Thyroid gland (tissue), 4 donors: ENCODE results near the gene LCNL1. TPM values are rescaled to one million over a fixed set of nuclear protein-coding genes. Genes with fewer than 3 reads are reported as not detected.

ENCODE experiments used
- DNase-seq, 2 donors: peaks; one replicate each; pipeline ENCODE4 v3.0.0-alpha.2; 2019
- H3K27ac ChIP-seq, 3 donors: fragments of 200-600 bp; sonication (generic); 1 replicate in 2 of 3; 2 replicates in 1 of 3; pipeline ENCODE4 v1.5.1; 2016 to 2019; ENCODE audit warnings: mild to moderate bottlenecking in 1 of 3, moderate library complexity in 1 of 3
- H3K27me3 ChIP-seq: fragments of 200-600 bp; sonication (generic); one replicate; pipeline ENCODE4 v1.5.1; 2019
- H3K36me3 ChIP-seq, 2 donors: fragments of 200-600 bp; sonication (generic); one replicate each; pipeline ENCODE4 v1.5.1; 2016 to 2019
- H3K4me1 ChIP-seq, 2 donors: fragments of 200-600 bp; sonication (generic); one replicate each; pipeline ENCODE4 v1.5.1; 2017 to 2019
- H3K4me3 ChIP-seq, 3 donors: fragments of 200-600 bp; sonication (generic); replicated peaks in 1 of 3; 1 replicate in 2 of 3; 2 replicates in 1 of 3; pipeline ENCODE4 v1.5.1; 2016; ENCODE audit warnings: mild to moderate bottlenecking in 1 of 3
- H3K9me3 ChIP-seq: fragments of 200-600 bp; sonication (generic); one replicate; pipeline ENCODE4 v1.5.1; 2017
- POLR2A ChIP-seq, 2 donors: fragments of 450-650 bp; IDR thresholded peaks; one replicate each; pipeline ENCODE4 v1.6.1; 2017; ENCODE audit warnings: antibody characterized with exemption in 2 of 2, mild to moderate bottlenecking in 2 of 2, moderate library complexity in 1 of 2
- WGBS, 2 donors: methylation state at CpG; one replicate each; pipeline ENCODE4 v1.1.5; 2017; 5-methylcytosine and 5-hydroxymethylcytosine counted together
- intact Hi-C: fragments of 100-400 bp; cut with DNase I; formaldehyde crosslinking; loops from one replicate; pipeline ENCODE4 v1.15.1; 2023
- total RNA-seq, 4 donors: library from RNA; depleted of rRNA; stranded (reverse); fragments of >200 nt; gene quantifications; one replicate each; pipeline ENCODE4 v1.2.3, GENCODE V29; 2016
- TF ChIP-seq, protein P1 (sequence below), 6 experiments: fragments of 200-600 bp in 3 of 6; fragments of 450-650 bp in 3 of 6; sonication (generic) in 3 of 6; IDR thresholded peaks; one replicate each; pipeline ENCODE4 v1.5.1; 2016 to 2019; ENCODE audit warnings: antibody characterized with exemption in 6 of 6, mild to moderate bottlenecking in 2 of 6, inconsistent platforms in 1 of 6, moderate library complexity in 1 of 6

Gene LCNL1
- total RNA-seq, 4 donors from 2014 or later, result 0.54 TPM; not detected in 3

DNA sequence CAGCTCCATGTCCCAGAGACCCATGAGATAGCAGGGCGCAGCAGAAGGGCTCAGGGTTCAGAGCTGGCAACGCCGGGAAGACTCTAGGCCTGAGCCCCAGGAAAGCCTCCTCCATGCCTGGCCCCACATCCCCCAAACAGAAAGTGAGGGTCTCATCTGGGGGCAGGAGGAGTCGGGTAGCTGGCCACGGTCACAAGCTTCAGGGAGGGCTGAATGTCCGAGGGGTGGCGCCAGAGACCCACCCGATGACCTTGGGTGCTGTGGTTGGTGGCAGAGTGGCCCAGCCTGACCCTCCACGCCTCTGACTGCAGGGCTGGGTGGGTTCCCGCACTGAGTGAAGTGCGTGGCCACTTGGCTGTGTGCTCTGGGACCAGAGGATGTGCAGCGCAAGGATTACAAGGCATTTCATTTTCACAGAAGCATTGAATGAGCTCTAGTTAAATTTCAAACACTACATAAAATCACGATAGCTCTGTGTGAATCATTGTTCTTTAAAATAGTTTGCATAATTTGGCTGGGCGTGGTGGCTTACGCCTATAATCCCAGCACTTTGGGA is 34.8 kb upstream of the LCNL1 start:
- 49 to 60% methylated on average over 6 to 15 of the region's 15 CpGs for WGBS, 2 donors
- peak overlapping the region; percentile 71 to 89 (median 72) for H3K27ac ChIP-seq
- no peak overlapping the region for H3K4me3 ChIP-seq
- H3K9me3 ChIP-seq, result no peaks in the 10 kb centered on the region
- no peaks in the 10 kb centered on the region for H3K27me3 ChIP-seq
- intact Hi-C loops, result loop anchor here (2.0 to 5.0 kb wide), 2 partner anchors 83 to 141 kb away; partner anchors contain the start of gene RABL6
- TF ChIP-seq, protein P1, sequence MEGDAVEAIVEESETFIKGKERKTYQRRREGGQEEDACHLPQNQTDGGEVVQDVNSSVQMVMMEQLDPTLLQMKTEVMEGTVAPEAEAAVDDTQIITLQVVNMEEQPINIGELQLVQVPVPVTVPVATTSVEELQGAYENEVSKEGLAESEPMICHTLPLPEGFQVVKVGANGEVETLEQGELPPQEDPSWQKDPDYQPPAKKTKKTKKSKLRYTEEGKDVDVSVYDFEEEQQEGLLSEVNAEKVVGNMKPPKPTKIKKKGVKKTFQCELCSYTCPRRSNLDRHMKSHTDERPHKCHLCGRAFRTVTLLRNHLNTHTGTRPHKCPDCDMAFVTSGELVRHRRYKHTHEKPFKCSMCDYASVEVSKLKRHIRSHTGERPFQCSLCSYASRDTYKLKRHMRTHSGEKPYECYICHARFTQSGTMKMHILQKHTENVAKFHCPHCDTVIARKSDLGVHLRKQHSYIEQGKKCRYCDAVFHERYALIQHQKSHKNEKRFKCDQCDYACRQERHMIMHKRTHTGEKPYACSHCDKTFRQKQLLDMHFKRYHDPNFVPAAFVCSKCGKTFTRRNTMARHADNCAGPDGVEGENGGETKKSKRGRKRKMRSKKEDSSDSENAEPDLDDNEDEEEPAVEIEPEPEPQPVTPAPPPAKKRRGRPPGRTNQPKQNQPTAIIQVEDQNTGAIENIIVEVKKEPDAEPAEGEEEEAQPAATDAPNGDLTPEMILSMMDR (IDR thresholded peaks at IDR 0.05), result peak in 4 of 6 experiments; percentile 30 to 55 (median 45)
- TF ChIP-seq POLR2A (IDR thresholded peaks at IDR 0.05), result no peak
- DNase-seq, result peak; percentile 65 to 67
- H3K36me3 ChIP-seq, result peaks cover 0 to under 1% of the 10 kb centered on the region in 2 donors
- peaks cover 66 to 82% of the 10 kb centered on the region in 2 donors for H3K4me1 ChIP-seq

DNA sequence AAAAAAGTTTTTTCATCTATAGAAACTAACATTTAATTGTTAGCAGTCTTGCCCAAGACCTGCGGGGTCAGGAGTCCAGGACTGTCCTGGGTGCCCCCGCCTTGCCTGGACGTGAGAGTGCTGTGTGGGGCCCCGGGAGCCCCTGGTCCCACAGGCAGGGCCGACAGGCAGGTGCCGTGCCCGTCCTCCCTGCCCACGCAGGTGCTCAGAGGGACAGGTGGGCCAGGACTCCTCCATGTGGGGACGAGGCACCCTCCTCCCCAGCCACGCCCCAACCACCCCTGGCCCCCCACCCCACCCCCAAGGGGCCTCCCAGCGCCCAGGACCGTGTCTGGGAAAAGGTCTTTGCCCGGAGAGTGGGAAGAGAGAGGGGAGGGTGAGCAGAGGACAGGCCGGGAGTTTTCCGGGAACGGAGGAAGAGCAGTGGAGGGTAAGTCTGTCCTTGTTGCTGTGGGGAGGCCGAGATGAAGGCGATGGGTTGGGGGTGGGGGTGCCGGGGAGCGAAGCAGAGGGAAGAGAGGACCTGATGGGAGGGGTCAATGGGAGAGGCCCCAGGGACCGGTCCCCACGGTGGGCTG is 33.5 kb upstream of the LCNL1 start:
- peaks cover 60 to 84% of the 10 kb centered on the region in 2 donors for H3K4me1 ChIP-seq
- H3K36me3 ChIP-seq, result no peaks in the 10 kb centered on the region
- H3K9me3 ChIP-seq, result no peaks in the 10 kb centered on the region
- 10 to 11% methylated on average over 14 to 21 of the region's 22 CpGs for WGBS, 2 donors
- peak; percentile 32 to 36 for DNase-seq
- H3K27ac ChIP-seq, result peak overlapping the region; percentile 78 to 96 (median 95)
- H3K27me3 ChIP-seq, result no peaks in the 10 kb centered on the region
- peak overlapping the region in 2 of 3 donors; percentile 38 to 53 for H3K4me3 ChIP-seq
- intact Hi-C loops, result loop anchor here (2.0 to 5.0 kb wide), 2 partner anchors 81 to 142 kb away; partner anchors contain the start of gene RABL6
- TF ChIP-seq, protein P1 (IDR thresholded peaks at IDR 0.05), result no peak
- TF ChIP-seq POLR2A (IDR thresholded peaks at IDR 0.05), result no peak

DNA sequence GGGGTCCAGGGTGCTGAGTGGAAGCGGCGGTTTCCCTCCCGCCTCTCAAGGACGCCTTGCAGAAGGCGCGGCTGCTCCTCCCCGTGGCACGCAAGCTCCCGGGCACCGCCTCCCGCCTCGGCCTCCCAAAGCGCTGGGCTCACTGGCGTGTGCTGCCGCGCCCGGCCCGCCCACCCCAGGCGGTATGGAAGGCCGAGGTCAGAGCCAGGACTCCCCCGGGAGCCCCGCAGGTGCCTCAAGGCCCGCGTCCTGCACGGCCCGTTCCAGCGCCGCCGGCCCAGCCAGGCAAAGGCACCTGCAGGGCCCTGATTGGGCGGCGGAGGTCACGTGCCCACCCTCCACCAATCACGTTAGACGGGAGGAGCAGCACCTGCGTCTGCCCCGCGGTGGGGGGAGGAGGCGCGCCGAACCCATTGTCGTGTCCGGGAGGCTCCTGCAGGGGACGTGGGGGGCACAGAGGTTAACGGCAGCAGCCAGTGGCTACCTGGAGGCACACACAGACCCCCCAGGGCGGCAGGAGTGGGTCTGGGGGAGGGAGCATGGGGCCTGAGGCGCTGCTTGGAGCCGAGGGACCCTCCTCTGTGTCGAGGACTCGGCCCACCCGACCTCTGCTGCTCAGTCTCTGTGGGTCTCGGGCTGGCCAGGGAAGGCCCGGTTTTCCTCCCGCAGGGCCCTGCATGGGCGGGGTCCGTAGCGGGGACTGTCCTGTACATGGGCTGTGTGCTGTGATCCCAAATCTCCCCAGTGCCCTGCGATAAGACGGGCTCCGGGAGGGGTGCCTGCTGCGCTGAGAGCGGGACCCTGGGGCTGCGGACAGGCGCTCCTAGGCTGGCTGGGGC is 32.8 kb upstream of the LCNL1 start:
- H3K4me3 ChIP-seq, result peak overlapping the region in 2 of 3 donors; percentile 38 to 53
- H3K27me3 ChIP-seq, result no peaks in the 10 kb centered on the region
- peak overlapping the region; percentile 78 to 96 (median 95) for H3K27ac ChIP-seq
- H3K36me3 ChIP-seq, result no peaks in the 10 kb centered on the region
- no peaks in the 10 kb centered on the region for H3K9me3 ChIP-seq
- TF ChIP-seq POLR2A (IDR thresholded peaks at IDR 0.05), result peak in 1 of 2 donors; percentile 98
- TF ChIP-seq, protein P1 (IDR thresholded peaks at IDR 0.05), result peak in 4 of 6 experiments; percentile 28 to 48 (median 39)
- intact Hi-C loops, result loop anchor here (2.0 to 5.0 kb wide), 3 partner anchors 47 to 143 kb away; partner anchors contain the start of genes CLIC3 and RABL6
- peaks cover 57 to 80% of the 10 kb centered on the region in 2 donors for H3K4me1 ChIP-seq
- WGBS, 2 donors, result 3 to 14% methylated on average over 8 to 14 of the region's 63 CpGs
- DNase-seq, result peak; percentile 99

DNA sequence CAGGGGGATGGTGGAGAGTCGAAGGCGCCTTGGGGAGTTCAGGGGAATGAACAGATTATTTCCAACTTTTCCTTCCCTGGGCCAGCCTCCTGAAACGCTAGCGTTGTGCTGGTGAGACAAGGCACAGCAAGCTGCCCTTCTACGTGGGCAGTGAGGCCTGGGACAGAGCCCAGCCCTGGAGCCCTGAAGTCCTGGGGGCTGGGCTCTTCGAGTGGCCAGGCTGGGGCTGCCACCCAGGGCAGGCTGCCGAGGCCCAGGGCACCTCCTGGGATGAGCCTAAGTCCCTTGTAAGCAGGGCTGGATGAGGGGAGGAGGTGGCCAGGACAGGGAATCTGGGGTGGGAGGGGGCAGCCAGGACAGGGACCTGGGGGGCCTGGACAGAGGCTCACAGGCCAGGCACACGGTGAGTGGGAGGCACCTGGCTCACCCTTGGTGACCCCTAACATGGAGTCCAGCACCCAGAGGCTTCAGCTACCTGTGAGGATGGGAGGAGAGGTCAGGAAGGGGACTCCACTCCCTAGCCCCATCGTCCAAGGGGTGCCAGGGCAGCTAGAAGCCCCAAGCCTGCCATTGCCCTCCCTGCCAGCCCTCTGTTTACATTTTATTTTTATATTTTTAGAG is 32.0 kb upstream of the LCNL1 start:
- TF ChIP-seq POLR2A (IDR thresholded peaks at IDR 0.05), result no peak
- TF ChIP-seq, protein P1 (IDR thresholded peaks at IDR 0.05), result no peak
- Histone ChIP-seq H3K27me3 (no peaks in the 10 kb centered on the region), H3K4me1 (peaks cover 56 to 76% of the 10 kb centered on the region in 2 donors), H3K4me3 (peak overlapping the region in 2 of 3 donors; percentile 2 to 53), H3K27ac (peak overlapping the region; percentile 78 to 96 (median 95)), H3K36me3 (no peaks in the 10 kb centered on the region), H3K9me3 (no peaks in the 10 kb centered on the region)
- 36 to 67% methylated on average over 3 to 9 of the region's 9 CpGs for WGBS, 2 donors
- DNase-seq, result peak; percentile 79 to 83
- intact Hi-C loops, result loop anchor here (5.0 kb wide), 1 partner anchor 47 kb away; the partner anchor contains the start of gene CLIC3
